Right lobe of liver (tissue), 4 donors: ENCODE data around the gene KDM8.

ENCODE experiments used
- POLR2A ChIP-seq: fragments of 450-650 bp; IDR thresholded peaks from one replicate; pipeline ENCODE4 v1.6.1; 2017; ENCODE audit warnings: antibody characterized with exemption, mild to moderate bottlenecking
- TF ChIP-seq, protein P1 (sequence below), 4 donors: fragments of 200-600 bp in 3 of 4; fragments of 450-650 bp in 1 of 4; IDR thresholded peaks; one replicate each; pipeline versions ENCODE4 v1.5.1 to v1.8.0; 2016 to 2022; ENCODE audit warnings: antibody characterized with exemption in 4 of 4, mild to moderate bottlenecking in 2 of 4
- donor health status: DM: no; HTN: no; CAD: no.
- donor health status: DM: no; HTN: no; CAD: no.
- donor health status: DM: no; HTN: yes; CAD: no.

DNA sequence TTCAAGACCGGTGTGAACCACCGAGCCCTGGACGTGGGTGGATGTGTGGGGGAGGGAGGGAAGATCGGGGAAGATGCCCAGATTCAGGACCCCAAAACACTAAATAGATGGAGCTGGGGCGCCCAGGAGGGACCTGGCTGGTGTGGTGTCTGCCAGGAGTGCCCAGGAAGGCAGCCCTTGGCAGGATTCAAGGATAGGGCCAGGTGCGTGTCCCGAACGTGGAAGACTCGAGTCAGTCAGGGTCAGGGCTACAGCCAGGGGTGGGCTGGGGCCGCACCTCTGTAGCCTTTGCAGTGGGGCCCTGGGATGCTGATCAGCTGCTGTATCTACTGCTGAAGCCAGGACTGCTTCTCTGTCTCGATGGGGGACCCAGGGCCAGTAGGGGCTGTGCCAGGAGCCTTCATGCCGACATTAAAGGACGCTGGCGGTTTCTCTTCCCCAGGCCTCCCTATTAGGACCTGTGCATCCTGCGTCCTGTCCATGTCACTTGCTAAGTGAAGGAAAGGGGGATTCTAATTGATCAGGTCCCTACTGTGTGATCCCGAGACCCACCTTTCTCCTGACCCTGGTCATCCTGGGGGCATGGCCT is 13.1 kb downstream of the KDM8 start:
- TF ChIP-seq, protein P1, sequence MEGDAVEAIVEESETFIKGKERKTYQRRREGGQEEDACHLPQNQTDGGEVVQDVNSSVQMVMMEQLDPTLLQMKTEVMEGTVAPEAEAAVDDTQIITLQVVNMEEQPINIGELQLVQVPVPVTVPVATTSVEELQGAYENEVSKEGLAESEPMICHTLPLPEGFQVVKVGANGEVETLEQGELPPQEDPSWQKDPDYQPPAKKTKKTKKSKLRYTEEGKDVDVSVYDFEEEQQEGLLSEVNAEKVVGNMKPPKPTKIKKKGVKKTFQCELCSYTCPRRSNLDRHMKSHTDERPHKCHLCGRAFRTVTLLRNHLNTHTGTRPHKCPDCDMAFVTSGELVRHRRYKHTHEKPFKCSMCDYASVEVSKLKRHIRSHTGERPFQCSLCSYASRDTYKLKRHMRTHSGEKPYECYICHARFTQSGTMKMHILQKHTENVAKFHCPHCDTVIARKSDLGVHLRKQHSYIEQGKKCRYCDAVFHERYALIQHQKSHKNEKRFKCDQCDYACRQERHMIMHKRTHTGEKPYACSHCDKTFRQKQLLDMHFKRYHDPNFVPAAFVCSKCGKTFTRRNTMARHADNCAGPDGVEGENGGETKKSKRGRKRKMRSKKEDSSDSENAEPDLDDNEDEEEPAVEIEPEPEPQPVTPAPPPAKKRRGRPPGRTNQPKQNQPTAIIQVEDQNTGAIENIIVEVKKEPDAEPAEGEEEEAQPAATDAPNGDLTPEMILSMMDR (IDR thresholded peaks at IDR 0.05), result no peak
- no peak for TF ChIP-seq POLR2A
